ENCODE results near the gene MYO10. TPM values are rescaled to one million over a fixed set of nuclear protein-coding genes. Genes with fewer than 3 reads are reported as not detected.

MYO10 gene
- total and polyA plus RNA-seq, 9 donors: 10.8 to 35.8 (median 16.3) TPM

DNA sequence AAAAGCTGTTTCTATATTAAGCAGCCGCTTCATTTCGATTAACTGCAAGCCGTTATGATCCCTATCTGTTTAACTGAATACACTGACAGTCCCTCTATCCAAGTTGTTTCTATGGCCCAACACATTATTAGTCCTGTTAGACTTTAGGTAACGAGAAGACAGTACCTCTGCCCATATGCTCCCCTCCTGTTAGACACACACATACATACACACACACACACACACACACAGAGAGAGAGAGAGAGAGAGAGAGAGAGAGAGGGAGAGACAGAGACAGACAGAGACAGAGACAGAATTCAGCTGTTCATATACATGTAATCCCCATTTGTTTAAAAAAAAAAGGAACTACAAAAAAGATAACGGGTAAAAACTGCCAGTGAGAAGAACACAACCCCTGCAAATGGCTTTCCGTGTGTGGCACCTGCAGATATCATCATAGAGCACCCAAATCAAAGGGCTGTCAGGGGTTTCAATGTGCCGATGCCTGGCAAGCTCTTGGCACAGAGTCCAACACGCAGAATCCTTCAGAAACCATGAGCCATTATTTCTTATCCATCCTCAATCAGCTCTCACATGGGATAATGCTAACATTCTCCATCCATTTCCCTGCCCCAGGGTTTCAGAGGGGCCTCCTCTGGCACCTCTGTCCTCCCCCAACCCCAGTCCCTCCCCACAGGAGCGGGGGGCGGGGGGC, 144.0 kb downstream of the MYO10 start:
- Histone ChIP-seq H3K27me3 (no peaks in the 10 kb centered on the region), H3K27ac (no peak overlapping the region), H3K4me3 (no peak overlapping the region), H3K9me3 (no peaks in the 10 kb centered on the region), H3K36me3 (no peaks in the 10 kb centered on the region), H3K4me1 (ENCODE audit: insufficient read depth) (no peaks in the 10 kb centered on the region)
- 69 to 79% (median 72%) methylated on average over 10 of the region's 10 CpGs for WGBS, 3 donors
- DNase-seq: no peak
- TF ChIP-seq EP300 (IDR thresholded peaks at IDR 0.05) (no peak), CTCF (IDR thresholded peaks at IDR 0.05) (no peak), POLR2A (IDR thresholded peaks at IDR 0.05) (no peak)
- intact Hi-C loops (cut with DNase I): loop anchor here (2.0 to 5.0 kb wide), 4 partner anchors 340 to 411 kb away; no protein-coding TSS in a partner anchor

DNA sequence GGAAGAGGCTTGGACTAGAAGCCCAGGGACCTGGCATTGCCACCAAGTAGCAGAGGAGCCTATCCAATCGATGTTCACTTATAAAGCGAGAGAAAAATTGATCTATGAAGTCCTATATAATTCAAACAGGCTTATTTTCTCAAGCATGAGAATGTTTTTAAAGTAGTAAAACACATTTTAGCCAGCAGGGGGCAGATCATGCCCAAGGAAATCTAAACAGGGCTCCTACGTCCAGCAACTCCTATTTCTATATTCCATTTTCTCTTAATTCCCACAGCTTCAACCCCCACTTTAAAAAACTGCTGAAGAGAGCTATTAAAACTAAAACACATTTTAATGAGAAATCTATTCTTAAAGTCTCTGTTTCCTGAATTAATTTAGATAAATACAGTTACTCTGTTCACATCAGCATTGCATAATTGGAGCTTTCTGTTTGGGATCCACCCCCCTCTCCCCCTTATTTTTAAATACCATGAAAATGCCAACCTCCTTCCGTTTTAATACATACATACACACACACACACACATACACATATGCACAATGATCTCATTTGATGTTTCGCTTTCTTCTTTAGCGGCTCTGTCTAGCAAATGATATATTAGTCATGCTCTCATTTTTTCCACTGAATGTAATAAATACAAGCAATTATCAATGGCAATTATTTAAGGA, 144.9 kb downstream of the MYO10 start:
- Histone ChIP-seq H3K36me3 (no peaks in the 10 kb centered on the region), H3K9me3 (no peaks in the 10 kb centered on the region), H3K4me1 (ENCODE audit: insufficient read depth) (no peaks in the 10 kb centered on the region), H3K27ac (no peak overlapping the region), H3K4me3 (no peak overlapping the region), H3K27me3 (no peaks in the 10 kb centered on the region)
- peak in 1 of 5 donors; percentile 49 for DNase-seq
- intact Hi-C loops (cut with DNase I): loop anchor here (2.0 to 5.0 kb wide), 4 partner anchors 341 to 412 kb away; no protein-coding TSS in a partner anchor
- TF ChIP-seq CTCF (IDR thresholded peaks at IDR 0.05) (peak; percentile 56 to 83 (median 77)), EP300 (IDR thresholded peaks at IDR 0.05) (no peak)
- 34 to 38% (median 38%) methylated on average over 6 of the region's 6 CpGs for WGBS, 3 donors

DNA sequence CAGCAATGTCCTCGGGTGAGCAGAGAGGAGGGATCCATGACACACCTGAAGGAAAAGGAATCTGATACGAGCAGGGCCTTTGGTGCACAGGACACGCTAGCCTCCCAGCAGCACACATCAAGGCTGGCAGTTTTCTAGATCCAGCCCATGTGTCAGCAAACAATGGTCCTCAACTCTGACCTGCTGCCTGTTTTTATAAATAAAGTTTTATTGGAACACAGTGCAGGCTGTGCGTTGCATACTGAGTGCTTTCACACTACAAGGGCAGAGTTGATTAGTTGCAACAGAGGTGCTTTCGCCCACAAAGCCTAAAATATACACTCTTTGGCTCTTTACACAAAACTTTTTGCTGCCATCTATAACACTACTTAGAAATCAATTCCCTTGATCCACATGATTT, 147.1 kb downstream of the MYO10 start:
- H3K9me3 ChIP-seq: no peaks in the 10 kb centered on the region
- intact Hi-C loops (cut with DNase I): loop anchor here in 2 of 4 donors (5.0 to 10.0 kb wide), 2 partner anchors 304 to 403 kb away; no protein-coding TSS in a partner anchor
- no peaks in the 10 kb centered on the region for H3K36me3 ChIP-seq
- H3K27me3 ChIP-seq: no peaks in the 10 kb centered on the region
- H3K27ac ChIP-seq: no peak overlapping the region
- H3K4me3 ChIP-seq: no peak overlapping the region
- no peak for DNase-seq
- 84 to 93% (median 92%) methylated on average over 5 of the region's 5 CpGs for WGBS, 3 donors
- TF ChIP-seq EP300 (IDR thresholded peaks at IDR 0.05) (no peak), CTCF (IDR thresholded peaks at IDR 0.05) (no peak), POLR2A (IDR thresholded peaks at IDR 0.05) (no peak)
- H3K4me1 ChIP-seq (ENCODE audit: insufficient read depth): no peaks in the 10 kb centered on the region

DNA sequence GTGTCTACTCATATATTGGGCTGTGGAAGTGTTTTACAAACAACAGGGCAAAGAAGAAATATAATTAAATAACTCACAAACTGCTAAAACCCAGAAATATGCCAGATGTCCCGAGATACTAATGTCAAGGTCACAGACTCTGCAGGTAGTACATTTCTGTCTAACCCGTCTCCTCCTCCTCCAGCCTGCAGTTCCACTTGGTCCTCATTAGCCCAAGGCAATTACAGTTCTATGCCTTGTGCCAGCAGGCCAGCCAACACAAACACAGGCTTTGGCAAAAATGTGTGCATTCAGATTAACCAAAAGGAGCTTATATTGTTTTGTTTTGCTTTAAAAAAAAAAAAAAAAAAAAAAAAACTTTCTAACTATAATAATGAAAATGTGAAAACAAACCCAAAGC, 148.8 kb downstream of the MYO10 start:
- intact Hi-C loops (cut with DNase I): loop anchor here in 2 of 4 donors (5.0 to 10.0 kb wide), 2 partner anchors 302 to 405 kb away; no protein-coding TSS in a partner anchor
- TF ChIP-seq CTCF (IDR thresholded peaks at IDR 0.05) (no peak), POLR2A (IDR thresholded peaks at IDR 0.05) (no peak), EP300 (IDR thresholded peaks at IDR 0.05) (no peak)
- no peaks in the 10 kb centered on the region for H3K27me3 ChIP-seq
- no peak for DNase-seq
- H3K9me3 ChIP-seq: no peaks in the 10 kb centered on the region
- no peaks in the 10 kb centered on the region for H3K36me3 ChIP-seq
- no peaks in the 10 kb centered on the region for H3K4me1 ChIP-seq (ENCODE audit: insufficient read depth)
- no peak overlapping the region for H3K27ac ChIP-seq
- 47 to 55% (median 49%) methylated on average over 2 of the region's 2 CpGs for WGBS, 3 donors
- H3K4me3 ChIP-seq: no peak overlapping the region
